DMS114 treated with DMSO at 0.1 percent for 48 hours (cell line): ENCODE data around the gene LPCAT4.

Source experiments
- DNase-seq: peaks from one replicate; lab custom pipeline; 2025; ENCODE audit not compliant: unreplicated experiment; lab: John Stamatoyannopoulos, UW

The LPCAT4 gene

GRCh38 chr15:34337557-34338306 lies 29.3 kb downstream of the LPCAT4 start, which contains the start of gene SLC12A6:
SLC12A6 (minus strand) TSS chr15:34337781; CDS start chr15:34336680, 1,101 bp downstream.
- DNase-seq: peak; percentile 82

GRCh38 chr15:34336991-34337556 lies 29.9 kb downstream of the LPCAT4 start:
- DNase-seq: no peak

GRCh38 chr15:34336231-34336990 lies 30.6 kb downstream of the LPCAT4 start:
- no peak for DNase-seq

GRCh38 chr15:34335176-34336032 lies 31.6 kb downstream of the LPCAT4 start:
- DNase-seq: no peak

- no peak for DNase-seq
Observed at GRCh38 chr15:34334672-34335071, 32.3 kb downstream of the LPCAT4 start.

GRCh38 chr15:34332553-34333120 lies 34.4 kb downstream of the LPCAT4 start:
- DNase-seq: no peak

- DNase-seq: no peak
Observed at GRCh38 chr15:34331809-34332208, 35.2 kb downstream of the LPCAT4 start.

- no peak for DNase-seq
Observed at GRCh38 chr15:34330279-34330678, 36.7 kb downstream of the LPCAT4 start.

GRCh38 chr15:34329006-34329405 lies 38.0 kb downstream of the LPCAT4 start:
- no peak for DNase-seq

- DNase-seq: no peak
Observed at GRCh38 chr15:34327906-34328305, 39.1 kb downstream of the LPCAT4 start.

- no peak for DNase-seq
Observed at GRCh38 chr15:34325368-34325767, 41.6 kb downstream of the LPCAT4 start.

- no peak for DNase-seq
Observed at GRCh38 chr15:34324933-34325332, 42.1 kb downstream of the LPCAT4 start.

GRCh38 chr15:34323217-34323616 lies 43.8 kb downstream of the LPCAT4 start:
- DNase-seq: no peak

GRCh38 chr15:34318277-34319079 lies 48.5 kb downstream of the LPCAT4 start:
- DNase-seq: no peak

GRCh38 chr15:34314491-34315490 lies 52.2 kb downstream of the LPCAT4 start:
- DNase-seq: no peak

GRCh38 chr15:34311563-34311962 lies 55.4 kb downstream of the LPCAT4 start:
- DNase-seq: no peak
